Fibroblast of pulmonary artery (primary cell): Measurements from ENCODE around the gene HOXC11.

Source experiments
- DNase-seq: peaks from one replicate; pipeline ENCODE4 v3.0.0-alpha.2; 2010; ENCODE audit warnings: low read depth
- H3K4me3 ChIP-seq: replicated peaks from 2 replicates; pipeline ENCODE4 v1.5.1; 2011; ENCODE audit warnings: low read depth, mild to moderate bottlenecking, control low read depth, low read length, moderate library complexity
- CTCF ChIP-seq: IDR thresholded peaks from 2 replicates; pipeline ENCODE4 v1.5.1; 2011; ENCODE audit warnings: mild to moderate bottlenecking, control low read depth, low read length, inconsistent platforms; ENCODE audit errors: missing control alignments

Gene HOXC11

GRCh38 chr12:53984901-53985691, 12.2 kb downstream of the HOXC11 start, which contains the start of gene HOXC10:
Gene HOXC10, plus strand, starts transcription at chr12:53985146. Its CDS starts 114 bp downstream, at chr12:53985260.
- DNase-seq, result peak; percentile 73
- H3K4me3 ChIP-seq, result no peak within 1 kb of the TSS
- peak; percentile 38 for TF ChIP-seq CTCF

GRCh38 chr12:53985692-53985993, 12.7 kb downstream of the HOXC11 start:
- no peak for TF ChIP-seq CTCF
- no peak for DNase-seq
- no peak overlapping the region for H3K4me3 ChIP-seq

GRCh38 chr12:53985994-53986685, 13.2 kb downstream of the HOXC11 start:
- no peak for TF ChIP-seq CTCF
- DNase-seq, result no peak
- no peak overlapping the region for H3K4me3 ChIP-seq

GRCh38 chr12:53986686-53987483, 14.0 kb downstream of the HOXC11 start:
- no peak for TF ChIP-seq CTCF
- no peak for DNase-seq
- no peak overlapping the region for H3K4me3 ChIP-seq

GRCh38 chr12:53987787-53988230, 14.9 kb downstream of the HOXC11 start:
- TF ChIP-seq CTCF, result no peak
- H3K4me3 ChIP-seq, result no peak overlapping the region

GRCh38 chr12:53988541-53989226, 15.8 kb downstream of the HOXC11 start:
- DNase-seq, result no peak
- no peak overlapping the region for H3K4me3 ChIP-seq
- TF ChIP-seq CTCF, result no peak

More at GRCh38 chr12:53987787-53988230, 14.9 kb downstream of the HOXC11 start:
- no peak for DNase-seq
